Anterior cingulate cortex (tissue), 58 donors: ENCODE data around the gene MILR1.
"Not testable (repeated sequence)": the region's sequence is repeated elsewhere in the genome, so short reads cannot be mapped to it uniquely, and the experiment has no call there.

ENCODE experiments used
- DNase-seq, 58 donors: peaks; one replicate each; lab custom pipeline; 2025; lab: John Stamatoyannopoulos, UW

MILR1 gene

GRCh38 chr17:64448665-64449512 is at the start of gene MILR1:
MILR1 (plus strand) TSS chr17:64449115; CDS start chr17:64449169, 54 bp downstream.
- DNase-seq = peak in 9 of 58 donors; percentile 6 to 38 (median 14)

DNA sequence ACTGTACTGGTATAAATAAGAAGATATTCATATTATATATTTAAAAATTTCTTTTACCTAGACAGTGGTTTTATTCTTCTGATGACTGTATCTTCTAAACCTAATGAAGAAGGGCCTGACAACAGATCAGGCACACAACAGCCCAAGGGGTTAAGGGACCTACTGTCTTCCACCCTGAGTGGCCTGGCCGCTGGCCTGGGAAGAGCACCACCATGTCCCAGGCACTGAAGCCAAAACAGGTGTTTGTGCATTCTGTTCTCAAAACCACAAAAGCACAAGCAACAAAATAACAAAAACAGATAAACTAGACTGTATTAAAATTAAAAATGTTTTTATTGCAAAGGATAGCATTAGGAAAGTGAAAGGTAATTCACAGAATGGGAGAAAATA is 49.2 kb upstream of the MILR1 start:
- no peak for DNase-seq

DNA sequence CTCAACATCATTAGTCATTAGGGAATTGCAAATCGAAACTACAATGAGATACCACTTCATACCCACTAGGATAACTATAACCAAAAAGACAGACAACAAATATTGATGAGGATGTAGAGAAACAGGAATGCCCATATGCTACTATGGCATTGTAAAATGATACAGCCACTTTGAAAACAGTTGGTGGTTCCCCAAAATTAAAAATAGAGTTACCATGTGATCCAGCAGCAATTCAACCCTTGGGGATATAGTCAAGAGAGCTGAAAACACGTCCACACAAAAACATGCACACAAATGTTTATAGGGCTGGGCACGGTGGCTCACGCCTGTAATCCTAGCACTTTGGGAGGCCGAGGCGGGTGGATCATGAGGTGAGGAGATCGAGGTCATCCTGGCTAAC is 48.3 kb upstream of the MILR1 start:
- DNase-seq = peak in 1 of 58 donors; percentile 13

GRCh38 chr17:64401244-64401860 is 47.6 kb upstream of the MILR1 start:
- no peak for DNase-seq

DNA sequence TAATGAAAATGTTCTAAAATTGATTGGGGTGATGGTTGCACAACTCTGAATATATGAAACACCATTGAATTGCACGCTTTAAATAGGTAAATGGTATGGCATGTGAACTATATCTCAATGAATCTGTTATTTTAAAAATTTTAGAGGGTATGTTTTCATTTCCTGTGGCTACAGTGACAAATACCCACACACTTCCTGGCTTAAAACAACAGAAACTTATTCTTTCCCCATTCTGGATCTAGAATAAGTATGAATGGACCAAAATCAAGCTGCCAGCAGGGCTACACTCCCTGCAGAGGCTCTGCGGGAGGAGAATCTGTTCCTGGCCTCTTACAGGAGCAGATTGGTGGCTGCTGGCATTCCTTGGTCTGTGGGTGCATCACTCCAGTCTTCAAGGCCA is 47.0 kb upstream of the MILR1 start:
- DNase-seq = no peak

DNA sequence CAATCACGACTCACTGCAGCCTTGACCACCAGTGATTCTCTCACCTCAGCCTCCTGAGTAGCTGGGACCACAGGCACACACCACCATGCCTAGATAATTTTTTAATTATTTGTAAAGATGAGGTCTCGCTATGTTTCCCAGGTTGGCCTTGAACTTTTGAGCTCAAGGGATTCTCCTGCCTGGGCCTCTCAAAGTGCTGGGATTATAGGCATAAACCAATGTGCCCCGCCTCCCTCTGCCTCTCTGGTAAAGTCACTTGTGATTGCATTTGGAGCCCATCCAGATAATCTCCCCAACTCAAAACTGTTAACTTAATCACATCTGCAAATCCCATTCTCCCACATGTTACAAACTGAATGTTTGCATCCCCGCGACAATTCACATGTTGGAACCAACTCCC is 46.4 kb upstream of the MILR1 start:
- no peak for DNase-seq

- no peak for DNase-seq
Observed at GRCh38 chr17:64403881-64404460, 44.9 kb upstream of the MILR1 start.

DNA sequence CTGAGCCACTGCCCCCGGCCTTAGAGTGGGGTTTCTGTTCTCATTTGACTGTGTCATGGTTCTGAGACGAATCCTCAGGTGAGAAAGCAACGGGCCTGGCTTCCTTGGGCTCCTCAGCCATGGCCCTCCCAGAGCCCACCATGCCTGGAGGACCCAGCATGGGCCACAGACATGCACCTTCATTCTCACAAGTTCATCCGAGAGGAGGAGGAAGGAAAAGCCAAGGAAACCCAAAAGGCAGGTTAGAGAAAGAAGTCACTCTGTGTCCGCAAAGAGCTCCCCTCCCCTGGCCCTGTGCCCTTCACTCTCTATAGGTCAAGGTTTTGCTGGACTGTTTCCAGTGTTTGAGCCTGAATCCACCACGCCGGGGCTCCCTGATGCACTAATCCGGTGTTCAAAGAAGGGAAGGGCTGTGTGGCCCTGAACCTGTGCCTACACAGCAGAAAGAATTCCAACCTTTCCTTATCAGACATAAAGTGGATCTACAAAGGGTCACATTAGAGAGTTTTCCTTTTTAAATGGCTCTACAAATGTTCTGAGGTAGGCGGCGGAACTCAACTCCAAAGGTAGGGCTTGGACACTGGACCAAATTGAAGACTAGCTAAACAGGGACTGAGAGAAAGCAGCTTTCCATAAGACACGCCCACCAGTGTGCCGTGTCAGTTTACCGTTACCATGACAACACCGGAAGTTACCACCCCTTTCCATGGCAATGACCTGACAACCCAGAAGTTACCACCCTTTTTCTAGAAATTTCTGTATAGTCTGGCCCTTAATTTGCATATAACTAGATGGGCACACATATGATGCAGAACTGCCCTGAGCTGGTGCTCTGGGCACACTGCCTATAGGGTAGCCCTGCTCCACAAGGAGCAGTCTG is 42.4 kb upstream of the MILR1 start:
- DNase-seq = no peak

- no peak for DNase-seq
Observed at GRCh38 chr17:64410750-64411490, 38.0 kb upstream of the MILR1 start.

DNA sequence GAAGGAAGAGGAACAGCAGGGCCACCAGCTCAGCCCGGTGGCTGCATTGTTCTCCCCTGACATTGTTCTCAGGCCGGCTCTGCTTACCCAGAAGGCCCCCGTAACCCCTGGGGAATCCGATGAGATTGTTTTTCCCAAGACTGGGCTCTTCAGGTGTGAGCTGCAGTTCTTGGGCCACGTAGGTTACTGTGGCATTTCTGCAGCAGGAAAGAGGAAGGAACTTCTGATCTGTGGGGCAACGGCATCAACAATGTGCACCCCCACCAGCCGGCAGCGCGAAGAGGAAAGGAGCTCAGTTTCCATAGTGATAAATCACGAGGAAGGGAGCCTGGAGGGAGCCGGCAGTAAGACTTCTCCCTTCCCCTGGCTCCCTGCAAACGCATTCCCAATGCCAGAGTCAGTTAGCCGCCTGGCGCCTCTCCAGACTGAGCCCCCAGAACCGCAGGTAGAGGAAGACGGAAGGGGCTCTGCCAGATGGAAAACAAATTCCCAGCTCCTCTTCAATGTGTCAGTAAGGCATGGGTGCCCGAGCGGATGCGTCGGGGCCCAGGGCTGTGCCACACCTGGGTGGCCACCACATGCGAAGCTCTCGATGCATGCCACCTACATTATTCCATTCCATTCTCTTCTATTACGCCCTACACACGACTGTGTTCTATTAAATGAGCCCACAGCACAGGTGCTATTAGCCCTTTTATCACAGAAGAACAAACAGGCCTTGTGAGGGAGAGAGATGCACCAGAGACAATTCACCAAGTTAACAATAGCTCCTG is 36.7 kb upstream of the MILR1 start:
- DNase-seq = peak in 47 of 58 donors; percentile 16 to 78 (median 40)

GRCh38 chr17:64412944-64413381 is 36.0 kb upstream of the MILR1 start:
- DNase-seq = no peak

- DNase-seq = no peak
Observed at GRCh38 chr17:64413513-64413912, 35.4 kb upstream of the MILR1 start.

DNA sequence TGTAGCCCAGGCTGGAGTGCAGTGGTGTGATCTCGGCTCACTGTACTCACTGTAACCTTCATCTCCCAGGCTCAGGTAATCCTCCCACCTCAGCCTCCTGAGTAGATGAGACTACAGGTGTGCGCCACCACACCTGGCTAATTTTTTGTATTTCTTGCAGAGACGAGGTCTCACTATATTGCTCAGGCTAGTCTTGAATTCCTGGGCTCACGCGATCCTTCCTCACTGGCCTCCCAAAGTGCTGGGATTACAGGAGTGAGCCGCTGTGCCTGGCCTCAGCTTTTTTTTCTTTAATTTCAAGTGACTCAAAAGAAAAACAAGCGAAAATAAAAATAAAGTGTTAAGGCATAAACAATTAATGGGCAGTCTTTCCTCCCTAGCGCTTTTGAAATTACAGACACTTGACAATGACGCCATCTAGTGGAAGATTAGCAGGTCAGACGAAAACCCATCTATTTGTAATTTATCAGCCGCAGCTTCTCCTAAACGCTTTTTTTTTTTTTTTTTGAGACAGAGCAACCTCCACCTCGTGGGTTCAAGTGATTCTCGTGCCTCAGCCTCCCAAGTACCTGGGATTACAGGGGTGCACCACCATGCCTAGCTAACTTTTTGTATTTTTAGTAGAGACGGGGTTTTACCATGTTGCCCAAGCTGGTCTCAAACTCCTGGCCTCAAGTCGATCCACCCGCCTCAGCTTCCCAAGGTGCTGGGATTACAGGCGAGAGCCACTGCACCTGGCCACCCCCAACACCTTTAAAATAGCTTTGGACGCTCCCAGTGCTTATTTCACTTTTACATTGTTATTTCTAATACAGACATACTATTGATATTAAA is 30.2 kb upstream of the MILR1 start:
- peak in 3 of 58 donors; percentile 3 to 30 (median 14) for DNase-seq

GRCh38 chr17:64420143-64420670 is 28.7 kb upstream of the MILR1 start:
- peak in 7 of 58 donors; percentile 2 to 52 (median 12) for DNase-seq

GRCh38 chr17:64422121-64422520 is 26.8 kb upstream of the MILR1 start:
- DNase-seq = not testable (repeated sequence)

GRCh38 chr17:64423881-64424280 is 25.0 kb upstream of the MILR1 start:
- DNase-seq = no peak

DNA sequence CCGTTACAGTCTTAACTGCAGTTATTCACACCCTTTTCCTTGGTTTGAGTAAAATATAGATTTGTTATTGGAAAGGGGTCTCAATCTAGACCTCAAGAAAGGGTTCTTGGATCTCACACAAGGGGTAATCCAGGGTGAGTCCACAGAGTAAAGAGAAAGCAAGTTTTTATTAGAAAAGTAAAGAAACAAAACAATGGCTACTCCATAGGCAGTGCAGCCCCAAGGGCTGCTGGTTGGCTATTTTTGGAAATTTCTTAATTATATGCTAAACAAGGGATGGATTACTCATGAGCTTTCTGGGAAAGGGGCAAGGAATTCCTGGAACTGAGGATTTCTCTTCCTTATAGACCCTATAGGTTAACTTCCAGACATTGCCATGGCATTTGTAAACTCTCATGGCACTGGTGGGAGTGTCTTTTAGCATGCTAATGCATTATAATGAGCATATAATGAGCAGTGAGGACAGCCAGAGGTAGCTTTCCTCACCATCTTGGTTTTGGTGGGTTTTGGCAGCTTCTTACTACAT is 24.5 kb upstream of the MILR1 start:
- DNase-seq = no peak

DNA sequence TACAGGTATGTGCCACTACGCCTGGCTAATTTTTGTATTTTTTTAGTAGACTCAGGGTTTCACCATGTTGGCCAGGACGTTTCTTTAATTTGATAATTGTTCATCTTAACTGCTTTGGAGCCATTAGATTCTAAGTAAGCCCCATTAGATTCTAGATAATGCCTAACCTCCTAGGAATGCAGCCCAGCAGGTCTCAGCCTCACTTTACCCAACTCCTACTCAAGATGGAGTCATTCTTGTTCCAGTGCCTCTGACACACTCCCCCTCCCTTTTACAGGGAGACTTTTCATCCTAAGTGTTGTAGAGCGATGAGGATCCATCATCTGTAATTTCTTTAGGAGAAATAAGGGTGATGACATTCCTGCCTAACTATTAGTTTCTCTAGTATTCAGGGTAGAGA is 23.7 kb upstream of the MILR1 start:
- no peak for DNase-seq
